Hepatocyte (in vitro differentiated cells): ENCODE results near the gene DMD. TPM values are rescaled to one million over a fixed set of nuclear protein-coding genes. Genes with fewer than 3 reads are reported as not detected.

ENCODE experiments used
- DNase-seq: peaks from one replicate; pipeline ENCODE4 v3.0.0-alpha.2; 2016; ENCODE audit warnings: low spot score
- H2AFZ ChIP-seq: fragments of 200-600 bp; sonication (generic); 2 replicates; pipeline ENCODE4 v1.6.0; 2016; ENCODE audit warnings: antibody characterized with exemption, mild to moderate bottlenecking
- H3K27ac ChIP-seq: fragments of 200-600 bp; sonication (generic); 2 replicates; pipeline ENCODE4 v1.5.1; 2016; ENCODE audit warnings: mild to moderate bottlenecking
- H3K27me3 ChIP-seq: fragments of 200-600 bp; sonication (generic); 2 replicates; pipeline ENCODE4 v1.6.1; 2016
- H3K36me3 ChIP-seq: fragments of 200-600 bp; sonication (generic); replicated peaks from 2 replicates; pipeline ENCODE4 v1.5.1; 2016; ENCODE audit warnings: low read depth; ENCODE audit not compliant: insufficient read depth
- H3K4me1 ChIP-seq: fragments of 200-600 bp; sonication (generic); 2 replicates; pipeline ENCODE4 v1.5.1; 2016; ENCODE audit warnings: mild to moderate bottlenecking, moderate library complexity; ENCODE audit not compliant: insufficient read depth
- H3K4me2 ChIP-seq: fragments of 200-600 bp; sonication (generic); 2 replicates; pipeline ENCODE4 v1.6.0; 2016
- H3K4me3 ChIP-seq: fragments of 200-600 bp; sonication (generic); 2 replicates; pipeline ENCODE4 v1.5.1; 2016; ENCODE audit warnings: mild to moderate bottlenecking
- H3K79me2 ChIP-seq: fragments of 200-600 bp; sonication (generic); 2 replicates; pipeline ENCODE4 v1.6.0; 2017; ENCODE audit warnings: mild to moderate bottlenecking
- H3K9me2 ChIP-seq: fragments of 200-600 bp; sonication (generic); replicated peaks from 2 replicates; pipeline ENCODE4 v1.6.0; 2017; ENCODE audit warnings: mild to moderate bottlenecking; ENCODE audit not compliant: insufficient read depth
- H3K9me3 ChIP-seq: fragments of 200-600 bp; sonication (generic); 2 replicates; pipeline ENCODE4 v1.5.1; 2016; ENCODE audit warnings: low read depth, mild to moderate bottlenecking
- H4K20me1 ChIP-seq: fragments of 200-600 bp; sonication (generic); 2 replicates; pipeline ENCODE4 v1.6.0; 2016; ENCODE audit warnings: mild to moderate bottlenecking; ENCODE audit not compliant: insufficient read depth, poor library complexity, severe bottlenecking
- EZH2 ChIP-seq: fragments of 200-600 bp; sonication (generic); IDR thresholded peaks from 2 replicates; pipeline ENCODE4 v1.6.1; 2016; ENCODE audit warnings: antibody characterized with exemption, mild to moderate bottlenecking, borderline replicate concordance
- EZH2phosphoT487 ChIP-seq: fragments of 200-600 bp; sonication (generic); IDR thresholded peaks from one replicate; pipeline ENCODE4 v1.6.1; 2018; ENCODE audit warnings: antibody characterized with exemption, mild to moderate bottlenecking, low read depth, moderate library complexity; ENCODE audit not compliant: unreplicated experiment, severe bottlenecking
- WGBS: methylation state at CpG from one replicate; pipeline ENCODE4 v1.1.6; 2016; ENCODE audit warnings: low lambda C conversion rate; ENCODE audit errors: missing lambda C conversion rate; 5-methylcytosine and 5-hydroxymethylcytosine counted together
- polyA plus RNA-seq: library from polyadenylated mRNA; unstranded; fragments of >200 nt; fragmentation: Nextera tagmentation; extraction: Ambion mirVana; gene quantifications from 2 replicates; pipeline ENCODE4 v1.2.1, GENCODE V29; 2016
- total RNA-seq: library from RNA; depleted of rRNA; stranded (reverse); fragments of >200 nt; gene quantifications from 2 replicates; pipeline ENCODE4 v1.2.3, GENCODE V29; 2014
- TF ChIP-seq, protein P1 (sequence below): fragments of 200-600 bp; sonication (generic); IDR thresholded peaks from 2 replicates; pipeline ENCODE4 v1.5.1; 2016; ENCODE audit warnings: antibody characterized with exemption, mild to moderate bottlenecking; ENCODE audit not compliant: poor library complexity

The DMD gene
- total and polyA plus RNA-seq, 2 experiments from 2014 or later, result 14.2 to 27.8 TPM

DNA sequence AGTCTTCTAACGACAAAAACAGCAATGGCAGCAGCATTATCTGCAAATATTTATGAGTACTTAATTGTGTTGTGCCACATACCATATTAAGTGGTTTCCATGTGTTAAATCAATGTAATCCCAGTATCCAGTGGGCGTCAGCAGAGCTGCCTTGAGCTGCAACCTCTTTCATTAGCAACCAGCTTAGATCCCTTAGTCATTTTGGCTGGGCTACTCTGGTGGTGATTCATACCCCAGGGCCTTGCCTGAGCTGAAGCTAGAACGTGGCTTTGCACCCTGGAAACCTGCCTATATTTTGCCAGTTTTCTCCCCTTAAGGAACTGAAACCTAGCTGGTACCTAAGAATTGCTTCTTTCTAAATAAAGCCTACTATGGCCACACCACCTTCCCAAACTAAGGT, 1665.2 kb downstream of the DMD start:
- 74% methylated on average over 3 of the region's 3 CpGs for WGBS
- Histone ChIP-seq H3K79me2 (no peaks in the 10 kb centered on the region), H3K4me1 (peaks cover 10% of the 10 kb centered on the region), H3K27me3 (no peaks in the 10 kb centered on the region), H3K9me2 (no peaks in the 10 kb centered on the region), H3K27ac (no peak overlapping the region), H3K4me2 (no peak overlapping the region), H4K20me1 (no peaks in the 10 kb centered on the region), H3K9me3 (no peaks in the 10 kb centered on the region), H3K36me3 (no peaks in the 10 kb centered on the region), H3K4me3 (no peak overlapping the region), H2AFZ (no peak overlapping the region)
- DNase-seq, result no peak
- no peak for TF ChIP-seq EZH2phosphoT487

DNA sequence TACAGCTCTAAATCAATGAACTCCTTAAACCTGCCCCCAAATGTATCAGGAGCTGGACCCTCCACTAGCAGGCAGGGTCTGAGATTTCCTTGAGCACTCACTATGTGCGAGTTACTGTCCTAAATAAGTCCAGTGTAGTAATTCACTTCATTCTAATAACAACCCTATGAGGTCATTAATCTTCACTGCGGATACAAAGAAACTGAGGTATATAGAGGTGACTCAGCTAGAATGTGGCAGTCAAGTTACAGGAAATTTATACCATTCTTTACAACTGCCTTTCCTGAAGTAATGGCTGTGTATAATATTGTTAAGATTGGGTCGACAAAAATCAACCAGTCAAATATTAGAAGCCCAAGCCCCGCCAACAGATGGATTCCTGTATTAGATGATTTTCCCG, 1665.6 kb downstream of the DMD start:
- H2AFZ ChIP-seq, result no peak overlapping the region

DNA sequence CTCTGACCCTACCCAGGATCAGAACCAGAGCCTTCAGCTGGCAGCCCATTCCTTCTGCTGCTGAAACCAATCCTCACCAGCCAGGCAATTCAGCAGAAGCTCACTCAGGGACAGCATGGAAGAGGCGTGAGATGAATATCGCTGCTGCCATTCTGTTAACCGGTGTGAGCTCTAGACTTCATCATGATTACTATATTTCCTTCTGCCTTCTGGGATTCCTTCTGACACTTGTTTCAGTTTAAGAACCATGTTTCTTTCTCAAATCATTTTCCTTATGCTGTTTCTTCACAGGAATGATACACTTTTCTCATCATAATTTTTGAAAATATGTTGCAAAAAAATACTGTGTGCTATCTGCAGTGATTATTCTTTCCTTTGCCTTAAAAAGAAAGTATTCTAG, 1666.2 kb downstream of the DMD start:
- H3K9me3 ChIP-seq, result no peaks in the 10 kb centered on the region
- H3K79me2 ChIP-seq, result no peaks in the 10 kb centered on the region
- no peaks in the 10 kb centered on the region for H4K20me1 ChIP-seq
- no peak overlapping the region for H3K4me2 ChIP-seq
- no peaks in the 10 kb centered on the region for H3K36me3 ChIP-seq
- H3K27ac ChIP-seq, result no peak overlapping the region
- no peak overlapping the region for H2AFZ ChIP-seq
- 78% methylated on average over 3 of the region's 3 CpGs for WGBS
- no peak overlapping the region for H3K4me3 ChIP-seq
- no peaks in the 10 kb centered on the region for H3K27me3 ChIP-seq
- no peaks in the 10 kb centered on the region for H3K9me2 ChIP-seq
- TF ChIP-seq EZH2phosphoT487 (no peak), EZH2 (no peak)
- TF ChIP-seq, protein P1, sequence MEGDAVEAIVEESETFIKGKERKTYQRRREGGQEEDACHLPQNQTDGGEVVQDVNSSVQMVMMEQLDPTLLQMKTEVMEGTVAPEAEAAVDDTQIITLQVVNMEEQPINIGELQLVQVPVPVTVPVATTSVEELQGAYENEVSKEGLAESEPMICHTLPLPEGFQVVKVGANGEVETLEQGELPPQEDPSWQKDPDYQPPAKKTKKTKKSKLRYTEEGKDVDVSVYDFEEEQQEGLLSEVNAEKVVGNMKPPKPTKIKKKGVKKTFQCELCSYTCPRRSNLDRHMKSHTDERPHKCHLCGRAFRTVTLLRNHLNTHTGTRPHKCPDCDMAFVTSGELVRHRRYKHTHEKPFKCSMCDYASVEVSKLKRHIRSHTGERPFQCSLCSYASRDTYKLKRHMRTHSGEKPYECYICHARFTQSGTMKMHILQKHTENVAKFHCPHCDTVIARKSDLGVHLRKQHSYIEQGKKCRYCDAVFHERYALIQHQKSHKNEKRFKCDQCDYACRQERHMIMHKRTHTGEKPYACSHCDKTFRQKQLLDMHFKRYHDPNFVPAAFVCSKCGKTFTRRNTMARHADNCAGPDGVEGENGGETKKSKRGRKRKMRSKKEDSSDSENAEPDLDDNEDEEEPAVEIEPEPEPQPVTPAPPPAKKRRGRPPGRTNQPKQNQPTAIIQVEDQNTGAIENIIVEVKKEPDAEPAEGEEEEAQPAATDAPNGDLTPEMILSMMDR, result no peak
- H3K4me1 ChIP-seq, result peaks cover 10% of the 10 kb centered on the region
- no peak for DNase-seq

More for the DNA sequence above, 1665.6 kb downstream of the DMD start:
- 71% methylated on average over 5 of the region's 5 CpGs for WGBS
- no peaks in the 10 kb centered on the region for H3K36me3 ChIP-seq
- no peaks in the 10 kb centered on the region for H4K20me1 ChIP-seq
- no peak overlapping the region for H3K4me3 ChIP-seq
- H3K4me2 ChIP-seq, result no peak overlapping the region
- DNase-seq, result no peak
- no peaks in the 10 kb centered on the region for H3K9me2 ChIP-seq
- H3K27ac ChIP-seq, result no peak overlapping the region
- H3K9me3 ChIP-seq, result no peaks in the 10 kb centered on the region
- no peaks in the 10 kb centered on the region for H3K27me3 ChIP-seq
- H3K79me2 ChIP-seq, result no peaks in the 10 kb centered on the region
- TF ChIP-seq EZH2phosphoT487 (no peak), EZH2 (no peak)
- TF ChIP-seq, protein P1, result no peak
- H3K4me1 ChIP-seq, result peaks cover 10% of the 10 kb centered on the region

DNA sequence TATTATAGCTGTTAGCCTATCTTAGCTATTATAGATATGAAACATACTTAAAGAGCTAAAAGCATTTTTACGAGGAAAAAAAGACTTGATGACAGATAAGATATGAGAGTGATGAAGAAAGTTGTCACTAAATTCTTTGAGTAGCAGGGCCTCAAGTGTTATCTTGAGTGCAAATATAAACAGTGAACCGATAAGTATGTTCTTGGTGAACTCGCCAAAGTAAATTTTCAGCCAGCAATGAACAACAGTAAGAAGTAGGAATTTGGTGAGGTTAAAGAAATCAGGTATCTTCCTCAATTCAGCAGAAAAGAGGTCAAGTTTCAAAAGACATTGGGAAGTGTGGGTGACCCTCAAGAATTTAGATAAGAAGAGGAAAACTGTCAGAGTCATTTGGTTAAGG, 1667.7 kb downstream of the DMD start:
- no peaks in the 10 kb centered on the region for H3K27me3 ChIP-seq
- H3K9me2 ChIP-seq, result no peaks in the 10 kb centered on the region
- no peak overlapping the region for H3K4me3 ChIP-seq
- WGBS, result 35% methylated on average over 3 of the region's 3 CpGs
- H3K36me3 ChIP-seq, result no peaks in the 10 kb centered on the region
- no peaks in the 10 kb centered on the region for H3K9me3 ChIP-seq
- H3K4me2 ChIP-seq, result no peak overlapping the region
- no peak overlapping the region for H2AFZ ChIP-seq
- no peaks in the 10 kb centered on the region for H4K20me1 ChIP-seq
- H3K79me2 ChIP-seq, result no peaks in the 10 kb centered on the region
- H3K27ac ChIP-seq, result no peak overlapping the region
- peaks cover 10% of the 10 kb centered on the region for H3K4me1 ChIP-seq
- DNase-seq, result no peak
- no peak for TF ChIP-seq EZH2
- TF ChIP-seq EZH2phosphoT487, result no peak
- TF ChIP-seq, protein P1, result no peak
